Endothelial cell of umbilical vein (primary cell): ENCODE measurements around the gene RNF32. TPM values are rescaled to one million over a fixed set of nuclear protein-coding genes. Genes with fewer than 3 reads are reported as not detected.

ENCODE experiments used
- BruUV-seq: library from RNA; stranded (reverse); fragments of 400-500 nt; replicated peaks from 2 replicates; lab custom pipeline; 2021; lab: Mats Ljungman, UMichigan
- CTCF ChIA-PET: fragments of 300-600, 350-600 bp; sonication (Branson Sonifier 250); formaldehyde crosslinking; loops from one replicate; lab custom pipeline; 2021; ENCODE audit warnings: antibody characterized with exemption, inconsistent platforms; lab: Charles Lee
- POLR2A ChIA-PET: fragments of 300-600, 350-600 bp; sonication (Branson Sonifier 250); formaldehyde crosslinking; loops from one replicate; lab custom pipeline; 2021; ENCODE audit warnings: antibody characterized with exemption, inconsistent platforms; lab: Charles Lee
- DNase-seq: peaks from one replicate; pipeline ENCODE4 v3.0.0-alpha.2; 2011; ENCODE audit warnings: low read depth, low spot score
- FAIRE-seq: peaks from 2 replicates; lab custom pipeline; 2011; peaks lifted over from hg19 to GRCh38; lab: Jason Lieb, UNC
- H2AFZ ChIP-seq: 2 replicates; pipeline ENCODE4 v1.6.0; 2012; ENCODE audit warnings: low read depth, low read length, control low read depth, inconsistent platforms
- H3K27ac ChIP-seq: 2 replicates; pipeline ENCODE4 v1.5.1; 2011; ENCODE audit warnings: low read depth, mild to moderate bottlenecking, control low read depth, low read length, moderate library complexity; ENCODE audit not compliant: insufficient read depth
- H3K27me3 ChIP-seq, 2 experiments: 2 replicates each; pipeline versions ENCODE4 v1.6.0 to v1.6.1; 2011; ENCODE audit warnings: low read length in 2 of 2, mixed read lengths in 1 of 2; ENCODE audit not compliant: control insufficient read depth in 2 of 2, insufficient read depth in 2 of 2
- H3K36me3 ChIP-seq, 2 experiments: 2 replicates in 1 of 2; 3 replicates in 1 of 2; pipeline ENCODE4 v1.5.1; 2011; ENCODE audit warnings: low read length in 2 of 2, mild to moderate bottlenecking in 1 of 2, moderate library complexity in 1 of 2; ENCODE audit not compliant: control insufficient read depth in 2 of 2, insufficient read depth in 2 of 2; ENCODE audit errors: extremely low read depth in 1 of 2
- H3K4me1 ChIP-seq: 3 replicates; pipeline ENCODE4 v1.5.1; 2011; ENCODE audit warnings: mild to moderate bottlenecking, low read length; ENCODE audit not compliant: control insufficient read depth, insufficient read depth; ENCODE audit errors: extremely low read depth
- H3K4me2 ChIP-seq: 2 replicates; pipeline ENCODE4 v1.6.1; 2011; ENCODE audit warnings: low read length, control low read depth, mixed read lengths; ENCODE audit not compliant: insufficient read depth
- H3K4me3 ChIP-seq, 3 experiments: fragments of 200-600 bp in 1 of 3; sonication (generic), shearing (Covaris generic) in 1 of 3; replicated peaks in 1 of 3; 2 replicates each; pipeline ENCODE4 v1.5.1; 2011 to 2016; ENCODE audit warnings: control low read depth in 3 of 3, low read length in 3 of 3, mild to moderate bottlenecking in 2 of 3, inconsistent platforms in 1 of 3, low read depth in 1 of 3, moderate library complexity in 1 of 3; ENCODE audit not compliant: insufficient read depth in 1 of 3
- H3K79me2 ChIP-seq: 2 replicates; pipeline ENCODE4 v1.6.0; 2012; ENCODE audit warnings: low read length, inconsistent platforms; ENCODE audit not compliant: control insufficient read depth, insufficient read depth
- H3K9ac ChIP-seq: replicated peaks from 2 replicates; pipeline ENCODE3; 2011; ENCODE audit warnings: low read length, control low read depth; ENCODE audit not compliant: insufficient read depth; ENCODE audit errors: extremely low read depth
- H3K9me1 ChIP-seq: replicated peaks from 3 replicates; pipeline ENCODE4 v1.6.0; 2011; ENCODE audit warnings: mild to moderate bottlenecking, low read length; ENCODE audit not compliant: control insufficient read depth, insufficient read depth; ENCODE audit errors: extremely low read depth
- H3K9me3 ChIP-seq: replicated peaks from 2 replicates; pipeline ENCODE4 v1.5.1; 2012; ENCODE audit warnings: low read length, inconsistent platforms; ENCODE audit not compliant: control insufficient read depth, insufficient read depth
- H4K20me1 ChIP-seq: replicated peaks from 2 replicates; pipeline ENCODE3; 2011; ENCODE audit warnings: mild to moderate bottlenecking, low read length; ENCODE audit not compliant: control insufficient read depth, insufficient read depth; ENCODE audit errors: extremely low read depth
- EZH2 ChIP-seq: IDR thresholded peaks from 2 replicates; pipeline ENCODE4 v1.6.1; 2012; ENCODE audit warnings: borderline replicate concordance, low read depth, mild to moderate bottlenecking, moderate library complexity, low read length, inconsistent platforms; ENCODE audit not compliant: severe bottlenecking
- FOS ChIP-seq: IDR thresholded peaks from 2 replicates; pipeline ENCODE4 v1.6.1; 2011; ENCODE audit warnings: mild to moderate bottlenecking, low read length, moderate library complexity, borderline replicate concordance; ENCODE audit not compliant: insufficient read depth
- GATA2 ChIP-seq: IDR thresholded peaks from 2 replicates; pipeline ENCODE4 v1.7.0; 2011; ENCODE audit warnings: low read depth, mild to moderate bottlenecking, moderate library complexity, mixed read lengths, low read length; ENCODE audit not compliant: insufficient read length, insufficient read depth
- JUN ChIP-seq: IDR thresholded peaks from 2 replicates; pipeline ENCODE4 v1.6.1; 2011; ENCODE audit warnings: borderline replicate concordance, low read depth; ENCODE audit not compliant: insufficient read length, insufficient read depth
- MAX ChIP-seq: IDR thresholded peaks from 2 replicates; pipeline ENCODE4 v1.6.1; 2011; ENCODE audit not compliant: insufficient read depth, insufficient read length
- MYC ChIP-seq: IDR thresholded peaks from one replicate; pipeline ENCODE4 v1.6.1; 2011; ENCODE audit warnings: mild to moderate bottlenecking, low read depth, low read length
- POLR2A ChIP-seq: IDR thresholded peaks from 2 replicates; pipeline ENCODE4 v1.6.1; 2012; ENCODE audit warnings: low read depth, mild to moderate bottlenecking, control low read depth, low read length
- POLR2AphosphoS5 ChIP-seq: IDR thresholded peaks from 2 replicates; pipeline ENCODE4 v1.6.1; 2012; ENCODE audit warnings: low read depth, mild to moderate bottlenecking, control low read depth, low read length, moderate library complexity; ENCODE audit not compliant: insufficient read depth
- dilution Hi-C: fragments of 300-500 bp; cut with MboI; formaldehyde crosslinking; loops from one replicate; pipeline ENCODE4 v1.15.0; 2019; ENCODE audit warnings: low sequenced_read_pairs; ENCODE audit not compliant: extremely low pct_ligation_motif_present
- intact Hi-C: fragments of 100-400 bp; cut with micrococcal nuclease; formaldehyde crosslinking; loops from one replicate; pipeline ENCODE4 v1.10.0; 2022
- polyA plus RNA-seq, 4 experiments: library from polyadenylated mRNA; depleted of rRNA in 3 of 4; stranded (reverse) in 3 of 4; unstranded in 1 of 4; fragments of >200 nt; gene quantifications; 2 replicates each; pipeline versions ENCODE4 v1.2.1 to v1.2.3, GENCODE V29; 2011 to 2012; ENCODE audit warnings: missing spikeins in 1 of 4
- total RNA-seq: library from RNA; stranded (reverse); gene quantifications from 2 replicates; pipeline ENCODE4 v1.2.3, GENCODE V29; 2021
- TF ChIP-seq, protein P1 (sequence below), 2 donors: IDR thresholded peaks; 1 replicate in 1 of 2; 2 replicates in 1 of 2; pipeline ENCODE4 v1.5.1; 2011; ENCODE audit warnings: low read length in 2 of 2, mild to moderate bottlenecking in 2 of 2, moderate library complexity in 2 of 2, control low read depth in 1 of 2, inconsistent platforms in 1 of 2, low read depth in 1 of 2; ENCODE audit not compliant: insufficient read depth in 1 of 2; ENCODE audit errors: extremely low read depth in 1 of 2

RNF32 gene
- total and polyA plus RNA-seq, 2 donors (not counting 3 experiments of a cell fraction or from before 2014, with no cell fraction given): 0.14 TPM; not detected in 1

DNA sequence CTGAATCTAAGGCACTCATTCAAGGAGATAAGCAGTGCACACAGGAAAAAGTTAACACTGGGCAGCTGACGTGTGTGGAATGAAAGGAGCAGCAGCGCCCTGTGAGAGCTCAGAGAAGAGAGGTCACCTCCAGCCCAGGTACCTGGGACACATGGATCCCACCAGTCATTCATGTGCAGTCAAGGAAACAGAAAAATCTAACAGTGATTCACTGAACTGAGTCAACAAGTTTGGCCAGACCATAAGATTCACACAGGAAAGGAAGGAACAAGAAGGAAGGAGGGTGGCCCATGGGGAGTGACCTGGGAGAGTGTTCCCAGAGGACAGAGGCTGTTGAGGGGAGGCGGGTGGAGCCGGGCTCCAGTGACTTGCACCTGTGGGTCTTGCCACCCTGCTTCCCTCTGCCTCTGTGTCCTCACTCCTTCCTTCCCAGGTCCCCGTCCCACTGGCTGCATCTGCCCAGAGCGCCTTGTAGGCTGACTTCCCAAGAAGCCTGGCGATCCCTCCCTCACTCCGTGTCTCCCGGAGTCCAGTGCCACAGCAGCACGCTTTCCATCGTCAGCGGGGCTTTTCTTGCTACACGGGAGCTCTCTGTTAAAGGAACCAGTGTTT lies 27.7 kb downstream of the RNF32 start:
- Histone ChIP-seq H3K9me1 (no peaks in the 10 kb centered on the region), H4K20me1 (no peaks in the 10 kb centered on the region), H2AFZ (no peak overlapping the region), H3K36me3 (no peaks in the 10 kb centered on the region), H3K27me3 (no peaks in the 10 kb centered on the region), H3K9ac (no peak overlapping the region), H3K79me2 (no peaks in the 10 kb centered on the region), H3K27ac (no peak overlapping the region), H3K4me2 (no peak overlapping the region), H3K9me3 (no peaks in the 10 kb centered on the region), H3K4me1 (no peaks in the 10 kb centered on the region), H3K4me3 (no peak overlapping the region)
- dilution Hi-C loops (no loop called here), intact Hi-C loops (no loop called here)
- FAIRE-seq: no peak
- DNase-seq: no peak
- TF ChIP-seq GATA2 (no peak), POLR2AphosphoS5 (no peak), POLR2A (no peak), MAX (no peak), MYC (no peak), EZH2 (no peak), FOS (no peak), JUN (no peak)
- TF ChIP-seq, protein P1, sequence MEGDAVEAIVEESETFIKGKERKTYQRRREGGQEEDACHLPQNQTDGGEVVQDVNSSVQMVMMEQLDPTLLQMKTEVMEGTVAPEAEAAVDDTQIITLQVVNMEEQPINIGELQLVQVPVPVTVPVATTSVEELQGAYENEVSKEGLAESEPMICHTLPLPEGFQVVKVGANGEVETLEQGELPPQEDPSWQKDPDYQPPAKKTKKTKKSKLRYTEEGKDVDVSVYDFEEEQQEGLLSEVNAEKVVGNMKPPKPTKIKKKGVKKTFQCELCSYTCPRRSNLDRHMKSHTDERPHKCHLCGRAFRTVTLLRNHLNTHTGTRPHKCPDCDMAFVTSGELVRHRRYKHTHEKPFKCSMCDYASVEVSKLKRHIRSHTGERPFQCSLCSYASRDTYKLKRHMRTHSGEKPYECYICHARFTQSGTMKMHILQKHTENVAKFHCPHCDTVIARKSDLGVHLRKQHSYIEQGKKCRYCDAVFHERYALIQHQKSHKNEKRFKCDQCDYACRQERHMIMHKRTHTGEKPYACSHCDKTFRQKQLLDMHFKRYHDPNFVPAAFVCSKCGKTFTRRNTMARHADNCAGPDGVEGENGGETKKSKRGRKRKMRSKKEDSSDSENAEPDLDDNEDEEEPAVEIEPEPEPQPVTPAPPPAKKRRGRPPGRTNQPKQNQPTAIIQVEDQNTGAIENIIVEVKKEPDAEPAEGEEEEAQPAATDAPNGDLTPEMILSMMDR (IDR thresholded peaks at IDR 0.05; ENCODE audit: extremely low read depth in 1 of 2, insufficient read depth in 1 of 2, low read depth in 1 of 2, low read length in 2 of 2): no peak
- ChIA-PET CTCF (no interaction called here), POLR2A (no interaction called here)
- BruUV-seq: no TSS peak
